Esophagus squamous epithelium (tissue), 4 donors: ENCODE results near the gene CCNB2.

Experiments used
- CTCF ChIP-seq, 6 experiments: fragments of 450-650 bp in 4 of 6; fragments of 200-600 bp in 2 of 6; sonication (generic) in 2 of 6; IDR thresholded peaks; one replicate each; pipeline ENCODE4 v1.5.1; 2016 to 2019; ENCODE audit warnings: antibody characterized with exemption in 6 of 6, mild to moderate bottlenecking in 4 of 6, moderate library complexity in 4 of 6
- POLR2A ChIP-seq, 4 donors: fragments of 450-650 bp; IDR thresholded peaks; one replicate each; pipeline ENCODE4 v1.6.1; 2017; ENCODE audit warnings: antibody characterized with exemption in 4 of 4, mild to moderate bottlenecking in 4 of 4, moderate library complexity in 3 of 4

- TF ChIP-seq CTCF (IDR thresholded peaks at IDR 0.05): no peak
- TF ChIP-seq POLR2A (IDR thresholded peaks at IDR 0.05): no peak
Observed at GRCh38 chr15:59133929-59134427, 29.0 kb downstream of the CCNB2 start.
